T-cell (primary cell): ENCODE data around the gene CHID1. TPM values are rescaled to one million over a fixed set of nuclear protein-coding genes. Genes with fewer than 3 reads are reported as not detected.

ENCODE experiments used
- ATAC-seq, 4 experiments: fragments of 200-7000 bp in 3 of 4; fragments of 150-1000 bp in 1 of 4; cut with Tn5 transposase; replicated peaks in 1 of 4; 1 replicate in 3 of 4; 2 replicates in 1 of 4; pipeline ENCODE4 v1.10.0; 2021; ENCODE audit warnings: moderate library complexity in 3 of 4, mild to moderate bottlenecking in 2 of 4, moderate number of reproducible peaks in 1 of 4
- CTCF ChIA-PET, 2 donors: fragments of 300-600 bp; sonication (Branson Sonifier 250); formaldehyde crosslinking; loops; one replicate each; lab custom pipeline; 2022; ENCODE audit warnings: antibody characterized with exemption in 2 of 2; lab: Charles Lee
- POLR2A ChIA-PET, 2 donors: fragments of 300-600 bp; sonication (Branson Sonifier 250); formaldehyde crosslinking; loops; one replicate each; lab custom pipeline; 2022; ENCODE audit warnings: antibody characterized with exemption in 2 of 2; lab: Charles Lee
- DNase-seq, 35 experiments: peaks; one replicate each; pipeline versions ENCODE4 v3.0.0 to v3.0.0-alpha.2; 2013 to 2023
- H3K27ac ChIP-seq: one replicate; pipeline ENCODE4 v1.5.1; 2013; ENCODE audit warnings: low read length
- H3K27me3 ChIP-seq, 2 experiments: replicated peaks in 1 of 2; 1 replicate in 1 of 2; 2 replicates in 1 of 2; pipeline versions ENCODE4 v1.6.1 to v1.7.0; 2013; ENCODE audit warnings: low read length in 1 of 2, mixed read lengths in 1 of 2; ENCODE audit not compliant: control insufficient read depth in 2 of 2, insufficient read depth in 2 of 2; ENCODE audit errors: extremely low read depth in 1 of 2
- H3K36me3 ChIP-seq, 2 donors: 1 replicate in 1 of 2; 2 replicates in 1 of 2; pipeline versions ENCODE4 v1.6.1 to v1.7.0; 2013; ENCODE audit warnings: low read length in 1 of 2; ENCODE audit not compliant: control insufficient read depth in 2 of 2, insufficient read depth in 1 of 2; ENCODE audit errors: extremely low read depth in 1 of 2
- H3K4me1 ChIP-seq, 2 experiments: 1 replicate in 1 of 2; 2 replicates in 1 of 2; pipeline versions ENCODE4 v1.6.1 to v1.7.0; 2013; ENCODE audit warnings: low read length in 2 of 2, mixed read lengths in 1 of 2; ENCODE audit not compliant: insufficient read depth in 2 of 2, control insufficient read depth in 1 of 2; ENCODE audit errors: extremely low read depth in 1 of 2
- H3K4me3 ChIP-seq, 2 donors: 1 replicate in 1 of 2; 2 replicates in 1 of 2; pipeline versions ENCODE4 v1.5.1 to v1.7.0; 2013; ENCODE audit warnings: mild to moderate bottlenecking in 2 of 2, low read length in 1 of 2, moderate library complexity in 1 of 2; ENCODE audit not compliant: control insufficient read depth in 1 of 2; ENCODE audit errors: extremely low read depth in 1 of 2
- H3K9me3 ChIP-seq: 2 replicates; pipeline ENCODE4 v1.7.0; 2013
- H3K27ac Mint-ChIP-seq, 2 donors: one replicate each; pipeline ENCODE4 v1.8.0; 2020 to 2021; ENCODE audit warnings: mild to moderate bottlenecking in 2 of 2, mixed read lengths in 2 of 2
- H3K27me3 Mint-ChIP-seq, 2 donors: one replicate each; pipeline ENCODE4 v1.8.0; 2021 to 2022; ENCODE audit warnings: mixed read lengths in 2 of 2
- H3K36me3 Mint-ChIP-seq: one replicate; pipeline ENCODE4 v1.8.0; 2021; ENCODE audit warnings: mixed read lengths
- H3K4me1 Mint-ChIP-seq, 3 donors: one replicate each; pipeline ENCODE4 v1.8.0; 2020 to 2022; ENCODE audit warnings: mixed read lengths in 3 of 3, mild to moderate bottlenecking in 1 of 3
- H3K4me3 Mint-ChIP-seq, 3 donors: one replicate each; pipeline ENCODE4 v1.8.0; 2020 to 2022; ENCODE audit warnings: mild to moderate bottlenecking in 3 of 3, mixed read lengths in 3 of 3, moderate library complexity in 3 of 3
- H3K9me3 Mint-ChIP-seq, 3 donors: one replicate each; pipeline ENCODE4 v1.8.0; 2020 to 2022; ENCODE audit warnings: mixed read lengths in 3 of 3
- WGBS: methylation state at CpG from one replicate; pipeline ENCODE4 v1.1.5; 2013; ENCODE audit warnings: missing lambda C conversion rate; ENCODE audit not compliant: insufficient coverage; 5-methylcytosine and 5-hydroxymethylcytosine counted together
- total RNA-seq, 35 experiments: library from RNA in 6 of 35; stranded (reverse) in 6 of 35; fragments of 120-200 nt in 1 of 35; gene quantifications; one replicate each; pipeline versions ENCODE4 v1.2.1 to v1.2.4 and lab custom pipeline; 2013 to 2026

Gene CHID1
- total RNA-seq, 5 donors from 2014 or later (not counting 1 experiment from before 2014, with no cell fraction given), result 39.0 to 68.4 (median 51.2) TPM

DNA sequence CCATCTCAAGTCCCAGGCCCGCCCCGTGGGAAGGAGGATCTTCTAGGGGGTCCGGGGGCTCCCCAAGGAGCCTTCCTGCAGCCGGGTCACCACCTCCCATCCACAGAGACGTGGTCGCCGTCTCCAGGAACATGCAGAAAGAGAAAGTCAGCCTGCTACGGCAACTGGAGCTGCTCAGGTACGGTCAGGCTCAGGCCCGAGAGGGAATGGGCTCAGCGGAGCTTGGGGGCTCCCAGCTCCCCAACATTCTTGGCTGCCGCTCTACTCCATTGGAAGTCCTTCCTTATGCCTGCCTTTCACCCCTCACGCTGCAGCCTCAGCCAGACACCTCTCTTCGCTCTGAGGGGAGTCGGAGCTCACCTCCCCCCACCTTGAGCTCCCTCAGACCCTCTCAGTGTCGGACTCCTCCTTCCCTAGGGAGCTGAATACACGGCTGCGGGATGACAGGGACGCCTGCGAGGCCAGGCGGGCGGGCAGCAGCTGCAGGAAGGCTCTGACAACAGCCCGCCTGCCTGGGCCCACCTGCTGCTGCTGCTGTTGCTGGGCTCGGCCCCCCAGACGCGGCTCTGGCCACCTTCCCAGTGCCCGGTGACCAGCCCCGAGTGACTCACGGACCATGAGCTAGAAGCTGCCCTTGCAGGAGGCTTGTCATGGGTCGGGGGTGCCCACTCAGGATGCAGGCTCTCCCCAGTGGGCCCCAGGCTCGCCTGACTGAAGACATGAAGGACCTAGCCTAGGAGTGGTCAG is 79.3 kb downstream of the CHID1 start:
- Mint-ChIP-seq H3K27me3 (peaks cover 9 to 37% of the 10 kb centered on the region in 2 donors), H3K27ac (peak overlapping the region in 1 of 2 donors; percentile 31), H3K4me3 (peak overlapping the region; percentile 25 to 78 (median 55)), H3K9me3 (no peaks in the 10 kb centered on the region), H3K36me3 (no peaks in the 10 kb centered on the region), H3K4me1 (peaks cover 23 to 50% (median 34%) of the 10 kb centered on the region in 3 donors)
- H3K4me1 ChIP-seq, result peaks cover 22 to 84% of the 10 kb centered on the region in 2 experiments
- DNase-seq (no peak), ATAC-seq (no peak)
- H3K27ac ChIP-seq, result no peak overlapping the region
- POLR2A ChIA-PET, result interaction anchor here in 1 of 2 donors (0.5 kb wide), 1 partner anchor 143 kb away, joined by 4 read pairs; no protein-coding TSS in a partner anchor
- H3K9me3 ChIP-seq, result no peaks in the 10 kb centered on the region
- CTCF ChIA-PET, result no interaction called here
- peaks cover 0 to 76% of the 10 kb centered on the region in 2 experiments for H3K27me3 ChIP-seq
- no peaks in the 10 kb centered on the region for H3K36me3 ChIP-seq
- peak overlapping the region in 1 of 2 donors; percentile 51 for H3K4me3 ChIP-seq
- WGBS, result 70% methylated on average over 31 of the region's 31 CpGs

GRCh38 chr11:830295-831117 is 80.1 kb downstream of the CHID1 start:
- no peak overlapping the region for H3K27ac ChIP-seq
- peak overlapping the region; percentile 31 to 63 for H3K4me3 ChIP-seq
- Mint-ChIP-seq H3K4me3 (peak overlapping the region; percentile 37 to 78 (median 44)), H3K27me3 (peaks cover 9 to 37% of the 10 kb centered on the region in 2 donors), H3K4me1 (peaks cover 23 to 51% (median 35%) of the 10 kb centered on the region in 3 donors), H3K9me3 (no peaks in the 10 kb centered on the region), H3K27ac (no peak overlapping the region), H3K36me3 (no peaks in the 10 kb centered on the region)
- peak in 24 of 35 experiments; percentile 23 to 72 (median 45) for DNase-seq
- peaks cover 22 to 88% of the 10 kb centered on the region in 2 experiments for H3K4me1 ChIP-seq
- peak; percentile 48 to 52 (median 49) for ATAC-seq
- 2% methylated on average over 70 of the region's 78 CpGs for whole genome bisulfite sequencing
- H3K36me3 ChIP-seq, result no peaks in the 10 kb centered on the region
- POLR2A ChIA-PET, result interaction anchor here in 1 of 2 donors (0.5 kb wide), 1 partner anchor 144 kb away, joined by 4 read pairs; no protein-coding TSS in a partner anchor
- H3K9me3 ChIP-seq, result no peaks in the 10 kb centered on the region
- CTCF ChIA-PET, result no interaction called here
- peaks cover 0 to 84% of the 10 kb centered on the region in 2 experiments for H3K27me3 ChIP-seq

DNA sequence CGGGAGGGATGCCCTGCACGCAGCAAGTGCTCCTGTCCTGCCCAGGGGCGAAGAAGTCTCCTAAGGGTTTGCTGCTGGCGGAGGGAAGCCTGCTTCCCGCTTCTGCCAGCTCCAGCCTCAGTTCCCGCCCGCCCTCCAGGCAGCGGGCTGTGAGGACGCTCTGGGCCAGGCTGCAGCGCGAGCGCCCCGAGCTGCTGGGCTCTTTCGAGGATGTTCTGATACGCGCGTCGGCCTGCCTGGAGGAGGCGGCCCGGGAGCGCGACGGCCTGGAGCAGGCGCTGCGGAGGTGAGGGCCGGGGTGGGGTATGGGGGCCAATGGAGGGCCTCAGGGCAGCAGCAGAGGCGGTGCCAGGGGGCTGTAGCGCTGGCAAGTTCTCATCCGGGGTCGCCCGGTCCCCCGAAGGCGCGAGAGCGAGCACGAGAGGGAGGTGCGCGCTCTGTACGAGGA is 80.7 kb downstream of the CHID1 start:
- H3K36me3 Mint-ChIP-seq, result peaks cover 5% of the 10 kb centered on the region
- Histone ChIP-seq H3K9me3 (no peaks in the 10 kb centered on the region), H3K36me3 (peaks cover 0 to 5% of the 10 kb centered on the region in 2 donors), H3K4me3 (peak overlapping the region; percentile 31 to 63), H3K4me1 (peaks cover 22 to 88% of the 10 kb centered on the region in 2 experiments), H3K27me3 (peaks cover 0 to 87% of the 10 kb centered on the region in 2 experiments), H3K27ac (no peak overlapping the region)
- peaks cover 23 to 49% (median 35%) of the 10 kb centered on the region in 3 donors for H3K4me1 Mint-ChIP-seq
- H3K4me3 Mint-ChIP-seq, result peak overlapping the region; percentile 34 to 78 (median 44)
- no peak for DNase-seq
- WGBS, result 4% methylated on average over 39 of the region's 39 CpGs
- CTCF ChIA-PET, result no interaction called here
- peaks cover 9 to 37% of the 10 kb centered on the region in 2 donors for H3K27me3 Mint-ChIP-seq
- peak; percentile 1 to 3 (median 1) for ATAC-seq
- H3K9me3 Mint-ChIP-seq, result no peaks in the 10 kb centered on the region
- POLR2A ChIA-PET, result interaction anchor here in 1 of 2 donors (0.6 kb wide), 1 partner anchor 19 kb away, joined by 5 read pairs; no protein-coding TSS in a partner anchor
- H3K27ac Mint-ChIP-seq, result no peak overlapping the region

DNA sequence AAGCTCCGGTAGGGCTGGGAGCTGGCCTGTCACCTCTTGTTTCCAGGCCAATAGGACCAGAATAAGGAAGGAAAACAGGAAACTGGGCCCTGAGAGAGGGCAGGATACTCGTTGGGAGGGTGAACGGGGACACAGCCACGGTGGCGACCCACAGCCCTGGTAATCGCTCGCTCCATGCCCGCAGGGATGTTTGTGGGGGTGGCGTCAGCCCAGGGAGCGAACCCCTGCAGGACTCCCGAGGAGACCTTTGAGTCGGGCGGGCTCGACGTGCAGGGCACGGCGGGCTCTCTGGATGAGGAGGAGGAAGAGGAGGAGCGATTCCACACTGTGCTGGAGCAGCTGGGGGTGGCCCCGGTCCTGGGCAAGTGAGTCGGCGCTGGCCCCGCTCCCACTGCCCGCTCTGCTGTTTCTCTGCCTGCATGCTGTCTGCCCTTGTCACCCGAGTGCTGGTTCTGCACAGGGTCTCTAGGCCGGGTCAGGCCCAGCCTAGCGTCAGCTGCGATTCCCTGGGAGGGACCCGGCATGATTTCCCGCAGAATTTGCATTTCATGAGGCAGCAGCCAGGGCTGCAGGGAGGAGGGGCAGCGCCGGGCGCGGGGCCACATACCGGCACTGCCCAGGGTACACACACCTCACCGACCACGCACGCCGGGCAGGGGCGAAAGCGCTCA is 81.3 kb downstream of the CHID1 start:
- WGBS, result 14% methylated on average over 38 of the region's 40 CpGs
- Histone ChIP-seq H3K27ac (no peak overlapping the region), H3K27me3 (peaks cover 0 to 81% of the 10 kb centered on the region in 2 experiments), H3K9me3 (no peaks in the 10 kb centered on the region), H3K4me3 (peak overlapping the region in 1 of 2 donors; percentile 63), H3K36me3 (peaks cover 5 to 8% of the 10 kb centered on the region in 2 donors), H3K4me1 (peaks cover 22 to 82% of the 10 kb centered on the region in 2 experiments)
- H3K4me1 Mint-ChIP-seq, result peaks cover 23 to 48% (median 35%) of the 10 kb centered on the region in 3 donors
- H3K27me3 Mint-ChIP-seq, result peaks cover 9 to 37% of the 10 kb centered on the region in 2 donors
- ChIA-PET POLR2A (interaction anchor here in 1 of 2 donors (0.6 kb wide), 1 partner anchor 18 kb away, joined by 5 read pairs; no protein-coding TSS in a partner anchor), CTCF (no interaction called here)
- H3K4me3 Mint-ChIP-seq, result peak overlapping the region in 1 of 3 donors; percentile 78
- no peaks in the 10 kb centered on the region for H3K9me3 Mint-ChIP-seq
- ATAC-seq (no peak), DNase-seq (no peak)
- no peak overlapping the region for H3K27ac Mint-ChIP-seq
- H3K36me3 Mint-ChIP-seq, result peaks cover 7% of the 10 kb centered on the region

DNA sequence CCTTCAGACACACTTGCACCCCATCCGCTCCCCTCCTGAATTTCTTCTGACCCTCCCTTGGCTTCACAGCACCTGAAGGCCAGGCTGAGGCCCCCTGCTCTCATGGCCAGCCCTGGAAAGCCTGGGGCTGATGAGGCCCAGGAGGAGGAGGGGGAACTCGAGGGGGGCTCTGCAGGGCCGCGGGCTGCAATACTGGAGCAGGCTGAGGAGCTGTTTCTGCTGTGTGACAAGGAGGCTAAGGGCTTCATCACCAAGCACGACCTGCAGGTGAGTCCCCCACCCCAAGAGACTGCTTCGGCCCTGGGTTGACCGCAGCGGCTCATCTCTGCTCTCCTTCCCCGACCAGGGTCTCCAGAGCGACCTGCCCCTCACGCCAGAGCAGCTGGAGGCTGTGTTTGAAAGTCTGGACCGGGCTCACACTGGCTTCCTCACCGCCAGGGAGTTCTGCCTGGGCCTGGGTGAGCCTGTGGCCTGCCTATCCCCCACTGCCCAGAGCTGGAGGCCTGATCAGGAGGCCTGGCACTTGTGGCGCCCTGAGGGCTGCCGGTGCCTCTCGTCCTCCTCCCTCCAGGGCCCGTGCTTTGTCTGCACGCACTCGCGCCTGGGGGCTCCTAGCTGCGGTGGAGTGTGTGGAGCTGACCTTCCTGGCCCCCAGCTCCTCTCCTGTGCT is 82.0 kb downstream of the CHID1 start:
- Mint-ChIP-seq H3K4me3 (peak overlapping the region; percentile 55 to 78 (median 59)), H3K27ac (no peak overlapping the region)

More for the DNA sequence above, 82.0 kb downstream of the CHID1 start:
- WGBS, result 80% methylated on average over 14 of the region's 21 CpGs
- peaks cover 7 to 14% of the 10 kb centered on the region in 2 donors for H3K36me3 ChIP-seq
- ATAC-seq (no peak), DNase-seq (no peak)
- Mint-ChIP-seq H3K9me3 (no peaks in the 10 kb centered on the region), H3K27me3 (peaks cover 9 to 37% of the 10 kb centered on the region in 2 donors), H3K4me1 (peaks cover 23 to 41% (median 30%) of the 10 kb centered on the region in 3 donors), H3K36me3 (peaks cover 7% of the 10 kb centered on the region)
- H3K27ac ChIP-seq, result no peak overlapping the region
- H3K4me1 ChIP-seq, result peaks cover 22 to 76% of the 10 kb centered on the region in 2 experiments
- no peaks in the 10 kb centered on the region for H3K9me3 ChIP-seq
- peak overlapping the region in 1 of 2 donors; percentile 63 for H3K4me3 ChIP-seq
- peaks cover 0 to 76% of the 10 kb centered on the region in 2 experiments for H3K27me3 ChIP-seq
- CTCF ChIA-PET, result no interaction called here
- POLR2A ChIA-PET, result no interaction called here
